HepG2 (cell line): ENCODE results near the gene TMEM209.

Experiments
- ATRX ChIP-seq: sonication (generic); formaldehyde crosslinking; IDR thresholded peaks from 2 replicates; pipeline ENCODE4 v1.4.0; 2020; ENCODE audit warnings: missing genetic modification reagents, borderline replicate concordance
- BHLHE40 ChIP-seq: IDR thresholded peaks from 2 replicates; pipeline ENCODE4 v1.6.1; 2011; ENCODE audit warnings: low read length, improper control_type of control experiment
- CTCF ChIP-seq: sonication (generic); formaldehyde crosslinking; IDR thresholded peaks from 2 replicates; pipeline ENCODE4 v1.5.0; 2020; ENCODE audit warnings: mild to moderate bottlenecking, missing genetic modification reagents, moderate library complexity
- RFX5 ChIP-seq: IDR thresholded peaks from 2 replicates; pipeline ENCODE4 v1.6.1; 2011; ENCODE audit warnings: low read depth, low read length, improper control_type of control experiment
- SPEN ChIP-seq: sonication (generic); formaldehyde crosslinking; IDR thresholded peaks from 2 replicates; pipeline ENCODE4 v1.5.1; 2020; ENCODE audit warnings: low read depth, mild to moderate bottlenecking, missing genetic modification reagents
- ZBTB21 ChIP-seq: sonication (generic); formaldehyde crosslinking; IDR thresholded peaks from 2 replicates; pipeline ENCODE4 v1.4.0; 2020; ENCODE audit warnings: missing genetic modification reagents
- ZNF10 ChIP-seq: sonication (generic); formaldehyde crosslinking; IDR thresholded peaks from 2 replicates; pipeline ENCODE4 v1.4.0; 2020; ENCODE audit warnings: mild to moderate bottlenecking, low read depth, missing genetic modification reagents, borderline replicate concordance
- ZNF143 ChIP-seq: sonication (generic); formaldehyde crosslinking; IDR thresholded peaks from 2 replicates; pipeline ENCODE4 v1.4.0; 2020; ENCODE audit warnings: missing genetic modification reagents
- ZNF160 ChIP-seq: sonication (generic); formaldehyde crosslinking; IDR thresholded peaks from 2 replicates; pipeline ENCODE4 v1.8.0; 2022; ENCODE audit warnings: mild to moderate bottlenecking, inconsistent platforms, missing genetic modification reagents
- ZNF333 ChIP-seq: sonication (generic); formaldehyde crosslinking; IDR thresholded peaks from 2 replicates; pipeline ENCODE4 v1.4.0; 2020; ENCODE audit warnings: mild to moderate bottlenecking, missing genetic modification reagents, borderline replicate concordance
- ZNF687 ChIP-seq: sonication (generic); formaldehyde crosslinking; IDR thresholded peaks from 2 replicates; pipeline ENCODE4 v1.5.1; 2020; ENCODE audit warnings: mild to moderate bottlenecking, missing genetic modification reagents, moderate library complexity

- TF ChIP-seq ZNF160 (CRISPR knock-in tag) (no peak), ZNF333 (CRISPR knock-in tag) (no peak), ATRX (no peak), ZBTB21 (CRISPR knock-in tag) (no peak), ZNF143 (no peak), CTCF (CRISPR knock-in tag) (no peak), RFX5 (no peak), ZNF687 (CRISPR knock-in tag) (no peak), ZNF10 (no peak), BHLHE40 (no peak), SPEN (CRISPR knock-in tag) (no peak)
Observed at GRCh38 chr7:130118801-130119200, 86.4 kb downstream of the TMEM209 start.
